ENCODE data around the gene RYK. TPM values are rescaled to one million over a fixed set of nuclear protein-coding genes. Genes with fewer than 3 reads are reported as not detected.

The RYK gene
- total RNA-seq, 1 donor from 2014 or later, result 85.0 TPM

DNA sequence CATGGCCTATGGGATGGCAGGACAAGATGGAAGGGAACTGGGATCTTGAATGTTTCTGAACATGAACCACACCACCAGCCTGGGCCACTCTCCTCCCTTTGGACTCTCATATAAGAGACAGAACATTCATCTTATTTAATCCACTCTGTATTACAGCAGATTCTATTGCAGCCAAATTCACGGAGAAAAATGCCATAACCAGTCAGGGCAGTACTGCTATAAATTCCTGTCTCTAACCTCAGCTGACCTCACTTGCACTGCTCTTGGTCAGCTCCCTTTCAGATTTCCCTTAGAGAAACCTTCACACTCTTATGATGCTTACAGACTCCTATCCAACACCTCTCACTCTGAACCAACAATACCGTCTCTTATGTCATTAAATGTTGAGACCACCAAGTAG is 101.4 kb downstream of the RYK start:
- FAIRE-seq, result no peak
- no peaks in the 10 kb centered on the region for H3K27me3 ChIP-seq (ENCODE audit: control insufficient read depth, insufficient read depth, low read length)
- TF ChIP-seq, protein P1, sequence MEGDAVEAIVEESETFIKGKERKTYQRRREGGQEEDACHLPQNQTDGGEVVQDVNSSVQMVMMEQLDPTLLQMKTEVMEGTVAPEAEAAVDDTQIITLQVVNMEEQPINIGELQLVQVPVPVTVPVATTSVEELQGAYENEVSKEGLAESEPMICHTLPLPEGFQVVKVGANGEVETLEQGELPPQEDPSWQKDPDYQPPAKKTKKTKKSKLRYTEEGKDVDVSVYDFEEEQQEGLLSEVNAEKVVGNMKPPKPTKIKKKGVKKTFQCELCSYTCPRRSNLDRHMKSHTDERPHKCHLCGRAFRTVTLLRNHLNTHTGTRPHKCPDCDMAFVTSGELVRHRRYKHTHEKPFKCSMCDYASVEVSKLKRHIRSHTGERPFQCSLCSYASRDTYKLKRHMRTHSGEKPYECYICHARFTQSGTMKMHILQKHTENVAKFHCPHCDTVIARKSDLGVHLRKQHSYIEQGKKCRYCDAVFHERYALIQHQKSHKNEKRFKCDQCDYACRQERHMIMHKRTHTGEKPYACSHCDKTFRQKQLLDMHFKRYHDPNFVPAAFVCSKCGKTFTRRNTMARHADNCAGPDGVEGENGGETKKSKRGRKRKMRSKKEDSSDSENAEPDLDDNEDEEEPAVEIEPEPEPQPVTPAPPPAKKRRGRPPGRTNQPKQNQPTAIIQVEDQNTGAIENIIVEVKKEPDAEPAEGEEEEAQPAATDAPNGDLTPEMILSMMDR (IDR thresholded peaks at IDR 0.05; ENCODE audit: insufficient read depth, low read length, severe bottlenecking), result no peak
- no peak overlapping the region for H3K4me3 ChIP-seq (ENCODE audit: low read depth, low read length)
- no peaks in the 10 kb centered on the region for H3K36me3 ChIP-seq (ENCODE audit: control insufficient read depth, insufficient read depth, low read length)
- no peak for DNase-seq (ENCODE audit: low read depth)

DNA sequence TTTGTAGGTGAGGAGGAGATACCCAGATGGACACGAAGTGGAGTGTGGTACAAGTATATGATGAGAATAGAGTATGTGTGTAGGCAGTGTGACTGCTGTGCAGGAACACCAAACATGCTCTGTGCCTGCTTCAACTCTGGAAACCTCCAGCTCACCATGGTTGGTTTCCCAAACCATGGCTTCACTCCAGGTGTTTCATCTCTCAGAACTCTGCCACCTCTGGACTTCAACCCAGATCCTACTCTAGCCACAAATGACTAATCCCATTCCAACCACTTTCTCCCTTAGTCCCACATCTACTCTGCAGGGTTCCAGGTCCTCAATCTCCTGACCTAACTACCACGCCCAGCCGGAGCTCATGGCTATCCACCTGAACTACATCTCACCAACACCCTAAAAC is 102.1 kb downstream of the RYK start:
- no peak for FAIRE-seq

DNA sequence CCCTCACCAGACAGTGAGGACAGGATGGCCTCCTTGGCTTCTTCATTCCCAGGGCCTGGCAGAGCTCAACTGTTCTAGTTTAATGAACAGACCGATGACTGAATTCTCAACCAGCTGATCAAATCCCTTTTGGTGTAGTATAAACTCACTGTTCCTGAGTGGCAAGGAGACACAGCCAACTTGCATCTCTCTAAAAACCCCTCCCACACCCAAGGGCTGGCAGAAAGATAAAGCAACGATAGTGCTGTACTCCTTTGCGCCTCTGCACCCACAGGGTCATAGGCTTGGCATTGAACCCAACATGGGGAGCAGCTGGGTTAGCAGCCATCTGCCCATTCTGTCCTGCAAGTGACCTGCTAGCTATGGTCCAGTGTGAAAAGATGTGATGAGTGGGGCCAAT is 103.2 kb downstream of the RYK start:
- FAIRE-seq, result no peak
- Histone ChIP-seq H3K36me3 (ENCODE audit: control insufficient read depth, insufficient read depth, low read length) (no peaks in the 10 kb centered on the region), H3K4me3 (ENCODE audit: low read depth, low read length) (no peak overlapping the region), H3K27me3 (ENCODE audit: control insufficient read depth, insufficient read depth, low read length) (no peaks in the 10 kb centered on the region)
- TF ChIP-seq, protein P1 (IDR thresholded peaks at IDR 0.05; ENCODE audit: insufficient read depth, low read length, severe bottlenecking), result no peak
- no peak for DNase-seq (ENCODE audit: low read depth)

More for the DNA sequence above, 102.1 kb downstream of the RYK start:
- DNase-seq (ENCODE audit: low read depth), result no peak
- TF ChIP-seq, protein P1 (IDR thresholded peaks at IDR 0.05; ENCODE audit: insufficient read depth, low read length, severe bottlenecking), result no peak
- Histone ChIP-seq H3K4me3 (ENCODE audit: low read depth, low read length) (no peak overlapping the region), H3K27me3 (ENCODE audit: control insufficient read depth, insufficient read depth, low read length) (no peaks in the 10 kb centered on the region), H3K36me3 (ENCODE audit: control insufficient read depth, insufficient read depth, low read length) (no peaks in the 10 kb centered on the region)

DNA sequence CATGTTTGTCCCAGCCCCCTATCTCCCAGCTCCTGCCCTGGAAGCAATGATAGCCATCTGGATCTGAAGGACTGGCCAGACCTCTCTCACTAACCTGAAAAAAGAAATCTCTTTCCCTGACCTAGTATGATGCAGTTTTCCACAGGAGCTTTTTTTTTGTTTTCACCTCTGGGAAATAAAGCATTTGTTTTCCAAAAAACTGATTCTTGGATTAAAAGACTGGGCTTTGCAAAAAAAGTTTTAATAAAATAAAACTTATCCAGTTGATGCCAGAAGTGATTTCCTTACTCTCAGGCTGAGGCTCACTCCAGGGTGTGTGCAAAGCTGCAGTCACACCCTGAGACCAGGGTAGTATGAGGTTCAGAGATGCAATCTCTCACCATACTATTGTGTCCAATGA is 104.0 kb downstream of the RYK start:
- no peak for FAIRE-seq
- H3K27me3 ChIP-seq (ENCODE audit: control insufficient read depth, insufficient read depth, low read length), result no peaks in the 10 kb centered on the region
- H3K4me3 ChIP-seq (ENCODE audit: low read depth, low read length), result no peak overlapping the region
- H3K36me3 ChIP-seq (ENCODE audit: control insufficient read depth, insufficient read depth, low read length), result no peaks in the 10 kb centered on the region
- TF ChIP-seq, protein P1 (IDR thresholded peaks at IDR 0.05; ENCODE audit: insufficient read depth, low read length, severe bottlenecking), result no peak
- no peak for DNase-seq (ENCODE audit: low read depth)

DNA sequence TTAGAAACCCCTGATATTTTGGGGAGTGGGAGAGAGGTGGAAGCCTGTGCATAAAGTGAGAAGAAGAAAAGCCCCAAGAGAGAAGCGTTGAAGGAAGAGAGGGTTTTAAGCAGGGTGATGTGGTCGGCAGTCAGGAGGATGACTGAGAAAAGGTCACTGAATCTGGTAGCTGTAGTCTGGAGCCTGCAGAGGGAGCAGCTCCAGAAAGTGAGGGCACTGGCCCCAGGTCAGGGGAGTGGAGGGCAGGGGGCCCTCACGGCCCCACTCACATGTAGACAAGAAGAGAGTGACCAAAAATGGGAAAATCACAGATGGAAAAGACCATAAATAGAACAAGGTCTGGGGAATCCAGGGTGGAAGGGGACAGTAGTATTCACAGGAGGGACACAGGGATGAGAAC is 105.5 kb downstream of the RYK start:
- H3K4me3 ChIP-seq (ENCODE audit: low read depth, low read length), result no peak overlapping the region
- no peaks in the 10 kb centered on the region for H3K27me3 ChIP-seq (ENCODE audit: control insufficient read depth, insufficient read depth, low read length)
- no peaks in the 10 kb centered on the region for H3K36me3 ChIP-seq (ENCODE audit: control insufficient read depth, insufficient read depth, low read length)
- no peak for FAIRE-seq
- TF ChIP-seq, protein P1 (IDR thresholded peaks at IDR 0.05; ENCODE audit: insufficient read depth, low read length, severe bottlenecking), result peak; percentile 24
- no peak for DNase-seq (ENCODE audit: low read depth)

DNA sequence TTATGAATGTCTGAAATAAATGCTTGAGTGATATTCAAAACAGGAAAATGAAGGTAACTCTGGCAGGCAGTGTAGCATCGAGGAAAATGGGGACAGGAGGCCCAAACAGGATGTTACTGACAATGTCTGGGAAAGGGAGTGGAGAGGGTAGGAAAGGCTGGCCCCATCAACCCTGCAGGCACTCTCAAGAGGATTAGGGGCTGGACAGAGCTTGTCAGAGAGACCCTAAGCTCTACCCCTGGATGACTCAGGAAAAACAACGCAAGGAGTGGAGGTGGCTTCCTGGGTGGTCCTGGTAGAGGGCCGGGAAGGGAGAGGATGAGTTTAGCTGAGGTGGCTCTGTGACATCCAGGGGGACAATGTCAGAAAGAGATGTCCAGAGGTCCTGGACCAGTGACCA is 106.0 kb downstream of the RYK start:
- Histone ChIP-seq H3K36me3 (ENCODE audit: control insufficient read depth, insufficient read depth, low read length) (no peaks in the 10 kb centered on the region), H3K4me3 (ENCODE audit: low read depth, low read length) (no peak overlapping the region), H3K27me3 (ENCODE audit: control insufficient read depth, insufficient read depth, low read length) (no peaks in the 10 kb centered on the region)
- DNase-seq (ENCODE audit: low read depth) (no peak), FAIRE-seq (peak; percentile 28)
- TF ChIP-seq, protein P1 (IDR thresholded peaks at IDR 0.05; ENCODE audit: insufficient read depth, low read length, severe bottlenecking), result no peak
